Measurements from ENCODE around the gene CHRNA4. TPM values are rescaled to one million over a fixed set of nuclear protein-coding genes. Genes with fewer than 3 reads are reported as not detected.

Gene CHRNA4
- total and polyA plus RNA-seq, 2 donors from 2014 or later: 0.44 to 0.67 TPM

DNA sequence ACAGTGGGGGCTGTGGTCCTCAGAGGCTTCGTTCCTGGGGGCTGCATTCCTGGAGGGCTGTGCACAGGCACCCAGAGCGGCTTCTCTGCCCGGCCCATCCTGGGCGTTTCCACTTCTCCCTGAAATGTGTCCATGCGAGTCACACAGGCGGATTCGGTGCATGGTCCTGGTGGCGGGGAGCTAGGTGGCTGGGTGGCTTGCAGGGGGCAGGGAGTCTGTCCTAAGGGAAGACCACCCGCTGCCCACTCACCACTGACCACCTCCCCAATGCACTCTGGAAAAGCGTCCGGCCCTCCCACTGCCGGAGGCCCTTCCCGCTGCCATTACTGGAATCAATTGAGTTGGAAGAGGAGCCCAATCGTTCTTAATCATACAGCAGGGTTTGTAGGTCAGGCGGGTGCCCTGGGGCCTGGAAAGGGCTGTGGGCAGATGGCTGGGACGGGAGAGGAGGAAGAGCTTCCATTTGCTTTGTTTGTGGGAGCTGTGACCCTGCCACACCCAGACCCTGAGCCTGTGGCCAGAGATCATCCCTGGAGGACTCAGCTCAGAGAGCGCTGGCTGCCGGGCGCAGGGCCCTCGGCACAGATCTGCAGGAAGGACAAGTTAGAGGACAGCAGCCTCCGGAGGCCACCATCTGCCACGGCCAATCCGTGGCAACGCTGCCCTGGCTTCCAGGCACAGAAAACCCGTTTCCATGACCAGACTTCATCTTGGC, 6.4 kb downstream of the CHRNA4 start:
- FAIRE-seq (no peak), DNase-seq (peak in 1 of 5 donors; percentile 51)
- intact Hi-C loops (cut with DNase I): no loop called here
- Histone ChIP-seq H3K27ac (ENCODE audit: low read depth in 2 of 2, low read length in 2 of 2) (no peak overlapping the region), H3K4me1 (ENCODE audit: control insufficient read depth in 2 of 3, insufficient read depth in 2 of 3, low read depth in 1 of 3, low read length in 3 of 3) (peaks cover 0 to 4% (median 0%) of the 10 kb centered on the region in 3 donors), H3K4me3 (ENCODE audit: low read length in 3 of 3) (no peak overlapping the region), H3K9ac (ENCODE audit: low read length in 3 of 3) (no peak overlapping the region), H3K36me3 (ENCODE audit: control insufficient read depth in 2 of 3, insufficient read depth in 3 of 3, low read length in 3 of 3) (no peaks in the 10 kb centered on the region), H3K27me3 (ENCODE audit: control insufficient read depth, insufficient read depth, low read length) (no peaks in the 10 kb centered on the region), H3K9me3 (ENCODE audit: control insufficient read depth in 2 of 3, insufficient read depth in 1 of 3, low read length in 3 of 3) (no peaks in the 10 kb centered on the region)
- TF ChIP-seq, protein P1, sequence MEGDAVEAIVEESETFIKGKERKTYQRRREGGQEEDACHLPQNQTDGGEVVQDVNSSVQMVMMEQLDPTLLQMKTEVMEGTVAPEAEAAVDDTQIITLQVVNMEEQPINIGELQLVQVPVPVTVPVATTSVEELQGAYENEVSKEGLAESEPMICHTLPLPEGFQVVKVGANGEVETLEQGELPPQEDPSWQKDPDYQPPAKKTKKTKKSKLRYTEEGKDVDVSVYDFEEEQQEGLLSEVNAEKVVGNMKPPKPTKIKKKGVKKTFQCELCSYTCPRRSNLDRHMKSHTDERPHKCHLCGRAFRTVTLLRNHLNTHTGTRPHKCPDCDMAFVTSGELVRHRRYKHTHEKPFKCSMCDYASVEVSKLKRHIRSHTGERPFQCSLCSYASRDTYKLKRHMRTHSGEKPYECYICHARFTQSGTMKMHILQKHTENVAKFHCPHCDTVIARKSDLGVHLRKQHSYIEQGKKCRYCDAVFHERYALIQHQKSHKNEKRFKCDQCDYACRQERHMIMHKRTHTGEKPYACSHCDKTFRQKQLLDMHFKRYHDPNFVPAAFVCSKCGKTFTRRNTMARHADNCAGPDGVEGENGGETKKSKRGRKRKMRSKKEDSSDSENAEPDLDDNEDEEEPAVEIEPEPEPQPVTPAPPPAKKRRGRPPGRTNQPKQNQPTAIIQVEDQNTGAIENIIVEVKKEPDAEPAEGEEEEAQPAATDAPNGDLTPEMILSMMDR (IDR thresholded peaks at IDR 0.05; ENCODE audit: borderline replicate concordance, extremely low read depth, insufficient read depth): no peak

DNA sequence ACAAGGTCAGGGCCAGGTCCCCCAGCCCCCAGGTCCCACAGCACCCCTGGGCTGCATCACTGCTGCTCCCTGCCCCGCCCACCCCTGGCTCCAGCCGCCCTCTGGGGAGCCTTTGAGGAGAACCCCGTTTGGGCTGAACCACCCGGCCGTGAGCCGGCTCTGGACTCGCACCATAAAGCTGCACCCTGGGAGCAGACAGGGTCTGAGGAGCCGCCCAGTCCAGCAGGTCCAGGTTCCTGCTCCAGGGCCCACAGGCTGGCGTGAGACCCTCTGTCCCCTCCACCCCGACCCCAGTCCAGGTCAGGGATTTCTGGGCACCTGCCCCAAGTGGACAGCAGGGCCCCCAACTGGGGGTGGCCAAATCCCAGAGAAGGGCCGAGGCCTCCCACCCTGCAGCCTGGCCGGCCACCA, 8.3 kb downstream of the CHRNA4 start:
- no peak for FAIRE-seq
- TF ChIP-seq, protein P1 (IDR thresholded peaks at IDR 0.05; ENCODE audit: borderline replicate concordance, extremely low read depth, insufficient read depth): no peak
- Histone ChIP-seq H3K4me1 (ENCODE audit: control insufficient read depth in 2 of 3, insufficient read depth in 2 of 3, low read depth in 1 of 3, low read length in 3 of 3) (peaks cover 0 to 4% (median 0%) of the 10 kb centered on the region in 3 donors), H3K36me3 (ENCODE audit: control insufficient read depth in 2 of 3, insufficient read depth in 3 of 3, low read length in 3 of 3) (no peaks in the 10 kb centered on the region), H3K4me3 (ENCODE audit: low read length in 3 of 3) (no peak overlapping the region), H3K27ac (ENCODE audit: low read depth in 2 of 2, low read length in 2 of 2) (no peak overlapping the region), H3K9me3 (ENCODE audit: control insufficient read depth in 2 of 3, insufficient read depth in 1 of 3, low read length in 3 of 3) (no peaks in the 10 kb centered on the region), H3K27me3 (ENCODE audit: control insufficient read depth, insufficient read depth, low read length) (no peaks in the 10 kb centered on the region), H3K9ac (ENCODE audit: low read length in 3 of 3) (no peak overlapping the region)
- DNase-seq: no peak
- intact Hi-C loops (cut with DNase I): no loop called here

DNA sequence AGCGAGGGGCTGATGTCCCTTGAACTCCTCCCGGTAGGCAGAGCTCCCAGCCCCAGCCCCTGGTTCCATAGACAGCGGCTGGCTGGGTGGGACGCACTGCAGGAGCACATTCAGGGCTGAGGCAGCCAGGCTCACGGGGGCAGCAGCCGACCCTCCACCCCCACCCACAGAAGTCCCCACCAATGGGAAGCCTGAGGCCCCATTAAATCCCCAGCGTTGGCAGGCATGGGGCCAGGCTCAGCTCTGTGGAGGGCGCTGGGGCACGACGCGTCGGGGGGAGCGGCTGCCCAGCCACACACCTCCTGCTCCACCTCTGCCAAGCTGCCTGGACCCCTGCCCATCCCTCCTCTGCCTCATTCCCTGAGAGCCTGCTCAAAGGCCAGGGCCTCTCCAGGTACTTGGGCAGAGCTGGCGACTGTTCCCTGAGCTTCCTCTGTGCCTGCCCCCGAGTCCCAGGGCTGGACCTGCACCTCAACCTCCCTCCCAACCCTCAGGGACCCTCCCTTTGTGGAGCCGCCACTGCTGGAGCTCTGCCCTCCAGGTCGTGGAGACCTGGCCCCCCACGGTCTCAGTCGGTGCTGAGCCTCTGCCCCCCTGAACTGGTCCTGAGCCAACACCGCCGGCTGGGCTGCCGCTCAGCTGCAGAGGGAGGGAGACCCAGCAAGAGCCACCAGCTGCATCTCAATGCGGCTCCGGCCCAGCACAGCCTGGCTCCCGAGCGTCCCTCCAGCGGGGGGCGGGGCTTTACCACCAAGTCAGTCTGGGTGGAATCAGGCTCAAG, 9.1 kb downstream of the CHRNA4 start:
- DNase-seq: peak in 4 of 5 donors; percentile 65 to 76 (median 70)
- FAIRE-seq: no peak
- Histone ChIP-seq H3K36me3 (ENCODE audit: control insufficient read depth in 2 of 3, insufficient read depth in 3 of 3, low read length in 3 of 3) (no peaks in the 10 kb centered on the region), H3K4me1 (ENCODE audit: control insufficient read depth in 2 of 3, insufficient read depth in 2 of 3, low read depth in 1 of 3, low read length in 3 of 3) (peaks cover 0 to 4% (median 0%) of the 10 kb centered on the region in 3 donors), H3K9ac (ENCODE audit: low read length in 3 of 3) (no peak overlapping the region), H3K9me3 (ENCODE audit: control insufficient read depth in 2 of 3, insufficient read depth in 1 of 3, low read length in 3 of 3) (no peaks in the 10 kb centered on the region), H3K4me3 (ENCODE audit: low read length in 3 of 3) (no peak overlapping the region), H3K27ac (ENCODE audit: low read depth in 2 of 2, low read length in 2 of 2) (no peak overlapping the region), H3K27me3 (ENCODE audit: control insufficient read depth, insufficient read depth, low read length) (no peaks in the 10 kb centered on the region)
- intact Hi-C loops (cut with DNase I): no loop called here
- TF ChIP-seq, protein P1 (IDR thresholded peaks at IDR 0.05; ENCODE audit: borderline replicate concordance, extremely low read depth, insufficient read depth): no peak

Data from kidney (tissue), 14 donors.